Liver (tissue), 3 donors: ENCODE data around the gene TNN.

Experiments used
- CTCF ChIP-seq: fragments of 150-350 bp; IDR thresholded peaks from 2 replicates; pipeline ENCODE4 v1.5.1; 2017; ENCODE audit warnings: improper control_type of control experiment, low read depth, low read length; ENCODE audit not compliant: missing input control
- FOXA1 ChIP-seq: IDR thresholded peaks from 2 replicates; pipeline ENCODE4 v1.6.1; 2016; ENCODE audit warnings: antibody characterized with exemption
- RAD21 ChIP-seq, 2 donors: IDR thresholded peaks; 2 replicates each; pipeline ENCODE4 v1.6.1; 2016; ENCODE audit warnings: antibody characterized with exemption in 2 of 2, mild to moderate bottlenecking in 2 of 2
- SP1 ChIP-seq: IDR thresholded peaks from 2 replicates; pipeline ENCODE4 v1.6.1; 2018; ENCODE audit warnings: antibody characterized with exemption, mild to moderate bottlenecking
- donor health status: healthy.
- donor health status: healthy.

DNA sequence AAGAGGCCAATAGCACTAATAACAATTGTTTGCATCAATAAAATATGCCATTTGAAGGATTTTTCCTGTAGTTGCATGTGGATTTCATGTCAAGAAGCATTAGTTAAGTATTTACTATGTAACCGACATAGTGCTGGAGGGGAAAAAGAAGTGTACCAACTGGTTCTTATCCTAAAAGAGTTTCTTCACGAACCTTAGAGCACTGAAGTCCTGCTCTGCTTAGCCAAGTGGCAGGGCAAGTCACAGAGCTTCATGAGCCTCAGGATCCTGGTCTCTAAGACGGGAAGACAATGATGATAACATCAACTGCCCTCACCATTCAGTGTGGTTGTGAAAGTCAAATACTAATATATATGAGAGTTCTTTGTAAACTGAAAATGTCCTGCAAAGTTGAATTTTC is 110.8 kb downstream of the TNN start:
- TF ChIP-seq RAD21 (IDR thresholded peaks at IDR 0.05): no peak
- TF ChIP-seq CTCF: no peak
- TF ChIP-seq SP1: no peak
- no peak for TF ChIP-seq FOXA1
